Measurements from ENCODE around the gene GPC4.

The GPC4 gene

DNA sequence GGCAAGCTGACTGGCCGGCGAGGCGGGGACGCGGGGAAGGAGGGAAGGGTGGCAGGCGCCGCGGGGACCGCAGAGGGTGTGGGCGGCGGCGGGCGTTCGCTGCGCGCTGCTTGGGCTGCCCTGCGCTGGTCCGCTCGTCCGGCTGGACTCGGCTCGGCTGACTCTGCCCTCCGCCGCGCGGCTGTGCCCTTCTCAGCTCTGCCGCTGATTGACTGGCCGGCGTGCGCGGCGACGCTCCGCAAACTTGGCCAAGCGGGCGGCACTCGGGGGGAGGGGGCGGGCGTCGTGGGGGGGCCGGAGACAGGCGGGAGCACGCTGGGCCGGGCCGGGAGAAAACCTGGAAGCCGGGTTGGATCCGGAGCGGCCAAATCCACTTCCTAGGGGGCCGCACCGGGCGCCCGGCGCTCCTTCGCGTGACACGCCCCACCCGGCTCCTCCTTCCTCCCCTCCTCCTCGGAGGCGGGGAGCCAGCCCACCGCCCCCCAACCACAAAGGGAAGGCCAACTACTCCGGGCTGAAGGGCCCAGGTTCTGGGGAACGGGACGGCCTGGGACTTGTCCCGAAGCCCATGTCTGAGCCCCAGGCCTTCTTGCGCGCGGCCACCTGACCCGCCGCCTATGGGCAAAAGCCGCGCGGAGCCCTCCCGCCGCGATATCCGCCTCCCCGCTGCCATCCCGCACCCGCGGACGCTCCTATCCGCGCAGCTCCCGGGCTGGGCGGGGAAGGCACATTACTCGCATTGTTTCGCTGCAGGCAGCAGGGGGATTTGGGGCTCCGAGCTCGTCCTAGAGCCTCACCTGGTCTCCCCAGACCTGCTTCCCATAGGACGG is at the start of gene GPC4:
GPC4 (minus strand) TSS at position 214 of the 830 bp plus-strand sequence. CDS start 524 bp downstream, outside the sequence.
- no peak for DNase-seq (ENCODE audit: low read depth in 2 of 3, low spot score in 1 of 3)

DNA sequence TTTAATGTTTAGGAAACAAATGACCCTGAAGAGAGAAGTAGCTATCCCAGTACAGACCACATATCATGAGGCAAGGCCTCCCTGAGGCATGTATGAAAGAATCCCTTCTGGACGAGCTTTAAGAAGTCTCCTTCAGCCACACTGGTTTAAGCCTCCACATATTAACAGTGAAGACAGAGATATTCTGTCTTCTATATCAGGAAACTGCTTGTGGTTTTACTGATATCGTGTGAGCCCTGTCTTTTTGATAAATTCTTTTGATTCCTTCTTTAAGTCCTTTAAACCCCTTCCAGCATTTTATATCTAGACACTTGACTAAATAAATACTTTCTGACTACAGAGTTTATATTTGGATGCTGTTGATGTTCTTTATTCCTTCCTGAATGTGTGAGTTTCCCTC is 45.9 kb upstream of the GPC4 start:
- no peak for DNase-seq (ENCODE audit: low read depth in 2 of 3, low spot score in 1 of 3)

DNA sequence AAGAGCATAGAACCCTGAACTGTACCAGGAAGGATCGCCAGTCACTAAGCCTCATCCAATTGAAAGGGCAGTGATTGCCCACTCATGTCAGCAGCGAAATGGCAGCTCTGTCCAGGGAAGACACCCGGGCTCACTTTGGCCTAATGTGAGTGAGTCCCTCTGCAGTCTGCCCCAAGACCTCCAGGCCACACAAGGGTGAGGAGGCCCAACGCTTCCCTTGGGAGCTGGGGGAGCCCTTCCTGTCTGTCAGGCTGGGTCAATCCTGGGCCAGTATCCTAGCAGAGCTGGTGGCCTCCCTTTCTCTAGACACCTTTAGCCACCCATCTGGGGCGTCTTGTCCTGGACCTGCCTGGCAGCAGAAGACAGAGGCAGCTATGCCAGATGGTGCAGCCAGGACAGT is 39.6 kb upstream of the GPC4 start:
- no peak for DNase-seq (ENCODE audit: low read depth in 2 of 3, low spot score in 1 of 3)

DNA sequence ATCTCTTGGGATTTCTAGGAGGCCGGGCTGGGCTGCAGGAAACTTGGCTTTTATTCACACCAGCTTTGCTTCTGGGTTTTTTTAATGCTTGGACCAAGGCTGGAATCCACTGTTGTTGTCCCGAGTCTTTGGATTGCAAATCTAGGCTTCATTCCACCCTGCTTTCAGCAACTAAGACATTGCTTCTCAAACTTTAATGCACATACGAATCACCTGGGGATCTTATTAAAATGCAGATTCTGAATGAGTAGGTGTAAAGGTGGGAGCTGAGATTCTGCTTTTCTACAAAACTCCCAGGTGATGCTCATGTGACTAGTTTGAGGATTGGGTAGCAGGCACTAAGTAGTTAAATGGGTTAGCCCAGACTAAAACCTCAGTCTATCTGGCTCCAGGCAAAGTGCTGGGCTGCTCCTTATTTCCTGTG is 39.2 kb upstream of the GPC4 start:
- no peak for DNase-seq (ENCODE audit: low read depth in 2 of 3, low spot score in 1 of 3)

DNA sequence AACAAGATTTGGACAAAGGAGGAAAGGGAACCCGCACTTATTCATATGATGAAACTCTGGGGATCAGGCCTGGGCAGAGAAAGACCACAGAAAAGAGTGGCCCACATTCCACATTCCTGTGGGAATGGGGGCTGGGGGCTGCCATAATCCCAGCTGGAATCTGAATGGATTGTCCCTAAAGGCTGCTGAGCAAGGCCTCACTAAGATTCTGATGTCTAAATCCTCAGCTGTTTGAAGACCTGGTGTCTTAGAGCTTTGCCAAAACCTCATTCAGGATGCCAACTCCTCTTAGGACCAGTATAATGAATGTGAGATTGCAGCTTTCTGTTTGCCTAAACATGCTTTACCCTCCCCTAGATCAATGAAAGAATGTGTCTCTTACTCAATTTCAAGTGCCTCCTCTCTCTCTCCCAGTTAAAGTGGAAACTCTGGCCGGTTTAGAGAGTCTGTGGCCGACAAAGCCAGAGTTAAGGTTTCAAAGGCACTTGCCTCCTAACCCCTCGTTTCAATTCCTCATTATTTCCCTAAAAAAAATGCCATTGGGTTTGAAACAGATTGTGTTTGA is 33.3 kb upstream of the GPC4 start:
- DNase-seq (ENCODE audit: low read depth in 2 of 3, low spot score in 1 of 3): no peak

DNA sequence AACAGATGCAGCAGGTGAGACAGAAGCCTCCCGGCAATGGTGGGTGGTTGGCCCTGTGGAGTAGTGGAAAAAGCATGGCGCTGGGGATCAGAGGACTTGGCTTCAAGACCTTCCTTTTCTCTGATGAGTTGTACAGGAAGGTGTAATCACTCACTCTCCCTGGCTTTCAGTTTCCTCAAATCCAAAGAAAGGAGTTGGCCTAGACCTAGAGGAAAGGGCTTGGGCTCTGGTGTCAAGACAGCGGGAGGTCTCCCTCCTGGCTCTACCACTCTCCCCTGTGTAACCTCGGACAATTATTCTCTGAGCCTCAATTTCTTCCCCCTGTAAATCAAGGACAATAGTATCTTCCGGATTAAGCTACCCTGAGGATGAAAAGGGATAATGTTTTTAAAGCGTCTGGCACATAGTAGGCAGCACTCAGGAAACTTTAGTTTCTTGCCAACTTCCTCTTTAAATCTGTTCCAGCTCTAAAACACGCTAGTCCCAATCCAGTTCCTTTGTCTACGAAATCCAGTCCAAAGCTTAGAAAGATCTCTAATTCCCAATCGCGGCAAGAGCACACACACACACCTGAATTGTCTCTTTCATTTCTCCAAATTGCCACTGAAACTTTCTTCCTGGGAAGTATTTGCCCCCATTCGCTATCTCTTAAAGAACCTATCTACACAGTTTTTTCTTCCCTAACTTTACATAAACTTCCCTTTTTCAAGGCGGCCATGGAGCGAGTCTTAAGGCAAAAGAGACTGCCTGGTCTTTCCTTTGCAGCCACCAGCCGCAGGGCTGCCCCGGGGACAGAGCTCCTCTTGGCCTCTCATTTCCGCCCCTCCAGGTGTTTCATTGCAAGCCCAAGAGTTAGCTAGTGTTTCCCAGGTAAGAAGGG is 29.9 kb upstream of the GPC4 start:
- DNase-seq (ENCODE audit: low read depth in 2 of 3, low spot score in 1 of 3): no peak

DNA sequence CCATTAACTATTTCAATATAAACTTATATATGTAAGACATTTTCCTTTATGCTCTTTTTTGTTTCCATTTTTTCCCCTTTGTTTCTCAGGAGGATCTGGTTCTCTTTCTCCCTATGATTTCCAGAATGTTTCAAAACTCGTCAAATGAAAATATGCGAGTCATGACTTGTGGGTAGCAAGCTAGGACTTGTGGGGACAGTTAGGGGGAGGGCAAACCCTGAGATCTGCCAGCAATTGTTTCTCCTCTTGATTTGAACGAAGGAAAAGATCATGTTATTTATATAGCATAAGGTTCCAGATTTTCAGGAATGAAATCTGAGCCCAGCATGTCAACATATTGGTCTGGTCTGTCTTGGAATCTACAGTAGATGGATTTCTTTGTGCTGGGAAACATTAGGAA is 28.9 kb upstream of the GPC4 start:
- DNase-seq (ENCODE audit: low read depth in 2 of 3, low spot score in 1 of 3): no peak

DNA sequence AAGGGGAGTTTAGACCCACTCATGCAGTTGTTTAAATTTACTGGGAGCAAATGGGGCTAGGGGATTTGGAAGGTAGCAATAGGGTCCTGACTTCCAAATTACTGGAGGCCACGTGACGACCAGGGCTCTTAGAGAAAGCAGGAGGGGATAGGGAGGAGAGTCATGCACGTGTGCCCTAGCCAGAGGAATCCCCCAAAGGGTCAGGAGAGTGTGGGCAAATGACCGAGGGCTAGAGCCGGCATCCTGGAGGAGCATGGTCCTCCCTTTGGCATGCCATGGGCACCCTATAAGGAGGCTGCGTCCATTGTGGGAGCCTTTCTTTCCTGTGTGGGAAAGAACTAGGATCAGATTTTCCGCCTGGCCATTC is 25.5 kb upstream of the GPC4 start:
- no peak for DNase-seq (ENCODE audit: low read depth in 2 of 3, low spot score in 1 of 3)

DNA sequence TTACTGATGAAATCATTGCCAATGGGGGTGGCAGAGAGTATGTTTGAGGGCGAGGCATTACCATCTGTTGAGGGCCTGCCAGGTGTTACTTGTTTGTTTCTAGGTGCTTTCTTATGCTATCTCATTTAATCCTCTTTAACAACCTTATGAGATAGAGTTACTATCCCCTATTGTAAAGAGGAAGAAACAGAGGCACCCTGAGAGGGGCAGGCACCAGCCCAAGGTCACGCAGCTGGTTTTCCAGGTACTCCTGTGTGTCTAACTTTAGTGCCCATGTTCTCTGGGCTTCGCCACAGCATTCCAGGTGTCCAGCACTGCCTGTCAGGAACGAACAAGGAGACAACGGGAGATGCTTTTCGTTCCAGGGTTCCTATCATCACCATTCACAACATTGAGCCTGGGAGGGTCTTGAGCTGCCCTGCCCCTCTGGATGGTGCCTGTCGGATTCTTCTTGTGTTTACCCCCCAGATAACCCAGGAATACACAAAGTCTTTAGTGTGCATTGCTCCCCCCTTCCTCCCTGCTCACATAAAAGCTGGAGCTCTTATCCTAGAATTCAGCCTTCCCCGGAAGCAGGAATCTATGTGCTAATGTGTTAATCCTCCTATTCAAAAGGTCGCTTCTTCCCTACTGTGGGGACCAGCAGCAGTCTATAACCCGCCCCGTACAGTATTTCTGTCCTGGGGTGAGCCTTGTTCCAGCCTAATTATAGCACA is 24.9 kb upstream of the GPC4 start:
- DNase-seq (ENCODE audit: low read depth in 2 of 3, low spot score in 1 of 3): no peak

DNA sequence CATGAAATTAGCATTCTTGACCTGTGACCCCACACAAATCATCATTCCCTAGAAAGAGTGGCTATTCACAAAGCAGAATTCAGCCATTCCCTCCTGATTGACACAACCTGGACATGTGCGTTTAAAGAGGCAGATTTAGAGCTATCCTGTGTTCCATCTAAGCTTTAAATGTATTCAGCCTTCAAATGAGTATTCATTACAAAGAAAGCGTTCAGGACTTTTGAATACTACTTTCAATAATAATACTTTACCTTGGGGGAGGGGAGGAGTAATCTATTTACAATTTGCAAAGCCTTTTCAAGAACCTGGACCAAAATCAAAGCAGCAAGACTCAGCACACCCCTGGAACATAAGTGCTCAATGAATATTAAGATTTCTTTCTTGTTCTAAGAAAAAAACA is 22.5 kb upstream of the GPC4 start:
- DNase-seq (ENCODE audit: low read depth in 2 of 3, low spot score in 1 of 3): no peak

DNA sequence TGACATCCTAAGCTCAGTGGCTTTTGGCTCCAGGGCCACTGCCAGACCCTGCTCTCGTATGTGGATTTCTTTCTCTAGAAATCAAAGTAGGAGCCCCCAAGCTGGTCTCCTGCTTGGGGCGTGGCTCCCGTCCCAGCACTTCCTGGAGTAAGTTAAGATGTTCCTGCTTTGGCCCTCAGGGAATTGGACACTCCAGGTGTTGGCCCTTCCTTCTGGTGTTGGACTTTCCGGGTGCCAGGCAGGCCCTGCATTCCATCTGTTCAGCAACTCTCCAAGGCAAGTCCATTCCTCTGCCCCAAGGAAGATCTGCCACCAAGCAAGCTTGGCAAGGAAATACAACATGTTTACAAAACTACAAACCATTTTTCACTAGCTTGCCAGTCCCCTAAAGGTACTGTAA is 22.1 kb upstream of the GPC4 start:
- DNase-seq (ENCODE audit: low read depth in 2 of 3, low spot score in 1 of 3): no peak

DNA sequence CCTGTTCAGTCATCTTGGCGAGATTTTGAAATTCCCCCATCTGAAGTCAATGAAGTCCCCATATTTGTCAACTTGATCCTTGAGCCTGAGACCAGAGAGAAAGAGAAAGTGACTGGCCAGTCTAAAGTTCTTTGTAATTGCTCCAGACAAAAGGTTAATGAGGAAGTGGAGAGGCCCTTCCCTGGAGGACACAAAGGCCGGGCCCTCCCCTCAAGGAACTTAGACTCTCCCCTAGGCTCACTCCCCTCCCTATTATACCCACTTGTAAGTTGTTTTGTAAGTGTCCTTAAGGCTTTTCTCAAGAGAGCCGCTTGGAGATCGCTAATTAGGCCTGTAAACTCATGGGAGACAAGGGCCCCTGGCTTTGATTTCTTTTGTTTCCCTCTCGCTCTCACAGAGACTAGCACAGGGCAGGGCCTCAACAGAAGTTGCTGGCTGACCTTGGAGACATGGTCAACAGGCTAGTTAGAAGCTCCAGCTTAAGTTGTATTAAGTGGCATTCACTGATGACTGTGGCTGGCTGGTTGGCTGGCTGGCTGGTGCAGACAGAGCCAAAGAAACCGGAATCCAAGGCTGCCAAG is 20.3 kb upstream of the GPC4 start:
- DNase-seq (ENCODE audit: low read depth in 2 of 3, low spot score in 1 of 3): no peak

DNA sequence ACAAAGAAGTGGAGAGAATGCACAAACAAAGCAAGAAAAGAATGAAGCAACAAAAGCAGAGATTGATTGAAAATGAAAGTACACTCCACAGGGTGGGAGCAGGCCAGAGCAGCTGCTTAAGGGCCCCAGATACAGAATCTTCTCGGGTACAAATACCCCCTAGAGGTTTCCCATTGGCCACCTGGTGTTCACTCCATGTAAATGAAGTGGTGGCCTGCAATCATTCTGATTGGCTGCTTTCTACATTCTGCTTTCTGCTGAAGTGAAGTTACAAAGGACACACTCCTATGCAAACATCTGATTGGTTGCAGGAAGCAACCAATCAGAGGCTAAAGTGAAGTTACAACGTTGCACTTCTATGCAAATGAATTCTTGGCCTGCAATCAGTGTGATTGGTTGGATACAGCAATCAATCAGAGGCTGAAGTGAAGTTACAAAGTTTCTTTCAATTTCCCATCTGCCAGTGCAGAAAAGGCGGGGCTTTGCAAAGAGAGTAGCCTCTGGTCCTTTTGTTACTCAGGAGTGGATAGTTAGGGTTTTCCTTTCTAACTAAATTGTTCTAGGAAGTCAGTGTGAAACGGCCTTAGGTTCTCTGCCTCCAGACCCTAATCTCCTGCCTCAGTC is 19.0 kb upstream of the GPC4 start:
- no peak for DNase-seq (ENCODE audit: low read depth in 2 of 3, low spot score in 1 of 3)

DNA sequence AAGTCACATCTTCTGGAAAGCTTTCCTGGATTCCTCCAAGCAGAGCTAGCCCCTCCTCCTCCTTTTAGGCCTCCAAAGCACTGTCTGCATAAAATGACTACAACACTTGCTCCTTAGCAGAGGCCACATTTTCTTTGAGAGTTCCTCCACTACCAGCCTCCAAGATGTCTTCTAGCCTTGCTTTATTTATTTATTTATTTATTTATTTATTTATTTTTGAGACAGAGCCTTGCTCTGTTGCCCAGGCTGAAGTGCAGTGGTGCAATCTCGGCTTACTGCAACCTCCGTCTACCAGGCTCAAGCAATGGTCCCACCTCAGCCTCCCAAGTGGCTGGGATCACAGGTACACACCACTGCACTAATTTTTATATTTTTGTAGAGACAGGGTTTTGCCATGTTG is 4.6 kb upstream of the GPC4 start:
- no peak for DNase-seq (ENCODE audit: low read depth in 2 of 3, low spot score in 1 of 3)

DNA sequence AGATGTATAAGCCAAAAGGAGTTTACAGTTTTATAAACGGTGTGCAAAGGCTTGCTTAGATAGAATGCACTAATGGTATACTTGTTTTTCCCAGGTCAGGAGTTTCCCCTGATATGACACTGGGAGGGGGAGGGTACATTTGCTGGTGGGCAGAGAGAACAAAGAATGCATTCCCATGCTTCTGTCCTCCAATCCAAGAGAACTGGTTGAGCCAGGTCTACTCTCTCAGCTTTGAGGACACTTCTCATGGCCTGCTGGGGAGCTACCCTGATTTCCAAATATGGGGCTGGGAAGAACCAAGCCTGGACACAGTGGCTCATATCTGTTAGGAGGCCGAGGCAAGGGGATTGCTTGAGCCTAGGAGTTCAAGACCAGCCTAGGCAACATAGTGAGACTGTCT is 3.3 kb upstream of the GPC4 start:
- no peak for DNase-seq (ENCODE audit: low read depth in 2 of 3, low spot score in 1 of 3)

DNA sequence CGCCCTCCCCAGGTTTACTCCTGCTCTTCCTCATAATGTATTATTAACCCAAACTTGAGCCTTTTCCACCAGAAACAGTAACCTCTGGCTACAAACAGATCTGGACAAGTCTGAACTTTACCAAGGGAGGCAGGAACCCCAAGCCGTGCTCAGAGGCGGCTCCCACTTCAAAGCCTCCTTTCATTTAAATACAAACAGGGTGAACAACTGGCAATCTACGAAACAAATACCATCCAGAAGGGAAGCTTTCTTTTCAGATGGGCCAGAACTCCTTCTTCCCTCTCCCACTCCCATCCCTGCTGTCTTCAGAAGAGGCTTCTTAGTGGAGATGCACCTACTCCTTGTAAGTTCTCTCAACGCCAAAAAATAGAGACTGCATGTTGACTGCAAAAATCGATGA is 2.1 kb upstream of the GPC4 start:
- no peak for DNase-seq (ENCODE audit: low read depth in 2 of 3, low spot score in 1 of 3)

DNA sequence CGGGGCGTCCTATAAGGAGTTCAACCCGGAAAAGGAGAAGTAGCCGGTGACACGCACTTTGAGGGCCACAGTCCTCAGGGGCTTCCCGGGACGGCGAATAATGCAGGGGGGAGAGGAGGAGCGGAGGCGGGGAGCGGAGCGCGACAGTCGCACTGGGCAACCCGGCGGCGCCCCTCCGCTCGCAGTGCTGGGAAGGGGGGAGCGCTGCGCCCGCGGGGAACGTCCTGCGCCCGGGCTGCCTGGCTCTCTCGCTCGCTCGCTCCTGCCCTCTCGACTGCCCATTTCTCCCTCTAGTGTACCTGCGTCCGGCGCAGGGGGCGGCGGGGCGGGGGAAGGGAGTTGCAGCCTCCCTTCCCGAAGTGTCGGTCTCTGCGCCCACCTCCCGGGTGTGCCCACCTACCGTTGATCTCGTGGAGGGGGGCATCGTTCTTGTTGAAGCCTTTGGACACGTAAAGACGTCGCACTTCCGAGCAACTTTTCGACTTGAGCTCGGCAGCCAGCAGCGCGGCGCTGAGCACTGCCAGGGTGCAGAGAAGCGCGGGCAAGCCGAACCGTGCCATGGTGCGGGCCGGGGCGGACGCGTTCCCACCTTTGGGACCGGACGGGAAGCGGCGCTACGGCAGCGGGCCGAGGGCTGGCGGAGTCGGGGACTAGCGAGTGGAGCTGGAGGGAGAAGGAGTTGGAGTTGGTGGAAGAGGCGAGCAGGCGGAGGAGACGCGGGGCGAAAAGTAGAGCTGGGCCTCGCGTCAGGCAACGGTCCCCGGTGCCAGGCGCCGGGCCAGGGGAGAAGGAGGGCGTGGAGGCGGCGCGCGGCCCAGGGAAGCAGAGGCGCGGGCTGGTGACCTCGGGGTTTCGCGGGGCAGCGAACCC is 648 bp downstream of the GPC4 start:
- DNase-seq (ENCODE audit: low read depth in 2 of 3, low spot score in 1 of 3): no peak

DNA sequence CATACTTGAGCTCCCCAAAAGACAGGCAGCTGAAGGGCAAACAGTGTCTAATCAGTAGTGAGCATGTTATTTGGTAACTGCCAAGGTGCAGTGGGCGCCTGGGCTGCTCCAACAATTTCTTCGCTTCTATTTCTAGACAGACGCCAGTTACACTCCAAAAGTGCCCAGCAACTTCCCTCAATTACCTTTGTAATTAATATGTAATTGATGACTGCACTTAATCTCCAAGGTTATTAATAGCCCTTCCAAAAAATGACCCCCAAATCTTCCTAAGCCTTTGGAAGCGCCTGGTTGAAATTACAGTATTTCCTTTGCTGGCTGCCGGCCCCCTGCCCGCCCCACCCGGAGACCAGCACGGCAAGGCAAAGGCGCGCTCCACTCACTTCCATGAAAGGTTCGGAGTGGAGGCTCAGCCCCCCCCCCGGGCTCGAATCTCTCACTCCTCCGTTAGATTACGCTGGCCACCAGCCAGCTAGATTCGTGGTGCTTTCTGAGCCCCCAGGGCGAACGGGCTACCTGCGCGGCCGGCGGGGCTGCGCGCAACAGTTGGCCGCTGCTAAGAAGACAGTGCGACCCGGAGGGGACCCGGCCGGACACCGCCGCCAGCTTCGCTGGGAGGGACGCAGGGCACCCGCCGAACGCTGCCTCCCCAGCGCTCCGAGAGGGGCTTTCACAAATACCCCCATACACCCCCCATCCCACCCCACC is 1.9 kb downstream of the GPC4 start:
- DNase-seq (ENCODE audit: low read depth in 2 of 3, low spot score in 1 of 3): no peak

DNA sequence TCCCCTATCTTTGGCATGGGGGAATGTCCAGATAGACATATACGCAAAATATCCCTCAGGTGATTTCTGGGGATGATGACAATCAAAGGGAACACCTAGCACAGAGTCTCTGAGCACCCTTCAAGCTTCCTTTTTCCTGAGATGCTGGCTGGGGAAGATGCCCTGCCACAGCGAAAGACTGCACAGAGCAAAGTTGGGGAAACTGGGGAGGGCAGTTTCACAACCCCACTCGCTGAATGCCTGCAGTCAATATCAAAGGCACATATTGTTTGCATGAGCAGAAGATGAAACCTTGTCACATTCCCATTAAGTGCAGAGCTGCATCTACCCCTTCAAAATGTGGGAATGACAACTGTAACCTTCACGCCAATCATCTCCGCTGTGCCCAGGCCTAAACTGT is 2.6 kb downstream of the GPC4 start:
- no peak for DNase-seq (ENCODE audit: low read depth in 2 of 3, low spot score in 1 of 3)

Measured in stimulated activated CD4-positive, alpha-beta T cell treated with anti-CD3 and anti-CD28 coated beads, Interleukin-12 subunit alpha, Interleukin-12 subunit beta, amount 100 ng/mL, for 48 hours (primary cell).